NCI-H345 treated with DMSO at 0.1 percent for 48 hours (cell line): Measurements from ENCODE around the gene LMF1.
"Not testable (repeated sequence)": the region's sequence is repeated elsewhere in the genome, so short reads cannot be mapped to it uniquely, and the experiment has no call there.

Source experiments
- DNase-seq: peaks from one replicate; lab custom pipeline; 2025; ENCODE audit not compliant: unreplicated experiment; lab: John Stamatoyannopoulos, UW

LMF1 gene

DNA sequence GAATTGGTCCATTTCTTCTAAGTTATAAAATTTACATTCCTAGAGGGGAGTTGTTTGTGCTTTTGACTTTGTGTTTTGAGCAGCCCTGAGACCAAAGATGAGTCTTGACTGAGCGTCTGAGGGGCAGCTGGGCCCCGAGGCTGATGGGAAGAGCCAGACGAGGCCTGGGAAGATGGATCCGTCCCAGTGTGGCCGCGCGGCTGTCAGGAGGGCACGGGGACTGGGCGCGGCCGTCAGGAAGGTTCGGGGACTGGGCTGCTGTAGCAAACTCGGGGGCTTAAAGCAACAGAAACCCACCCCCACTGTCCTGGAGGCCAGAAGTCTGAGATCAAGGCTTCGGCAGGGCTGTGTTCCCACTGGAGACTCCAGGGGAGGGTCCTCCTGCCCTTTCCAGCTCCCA, 132.0 kb downstream of the LMF1 start:
- no peak for DNase-seq

DNA sequence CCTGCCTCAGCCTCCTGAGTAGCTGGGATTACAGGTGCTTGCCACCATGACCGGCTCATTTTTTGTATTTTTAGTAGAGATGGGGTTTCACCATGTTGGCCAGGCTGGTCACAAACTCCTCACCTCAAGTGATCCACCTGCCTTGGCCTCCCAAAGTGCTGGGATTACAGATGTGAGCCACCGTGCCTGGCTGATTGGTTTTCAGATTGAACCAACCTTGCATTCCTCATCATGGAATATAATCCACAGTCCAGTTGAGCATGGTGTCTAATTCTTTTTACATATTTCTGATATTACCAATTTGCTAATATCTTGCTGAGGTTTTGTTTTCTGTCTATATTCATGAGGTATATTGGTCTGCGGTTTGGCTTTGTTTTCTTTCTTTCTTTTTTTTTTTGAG, 134.0 kb downstream of the LMF1 start:
- not testable (repeated sequence) for DNase-seq

DNA sequence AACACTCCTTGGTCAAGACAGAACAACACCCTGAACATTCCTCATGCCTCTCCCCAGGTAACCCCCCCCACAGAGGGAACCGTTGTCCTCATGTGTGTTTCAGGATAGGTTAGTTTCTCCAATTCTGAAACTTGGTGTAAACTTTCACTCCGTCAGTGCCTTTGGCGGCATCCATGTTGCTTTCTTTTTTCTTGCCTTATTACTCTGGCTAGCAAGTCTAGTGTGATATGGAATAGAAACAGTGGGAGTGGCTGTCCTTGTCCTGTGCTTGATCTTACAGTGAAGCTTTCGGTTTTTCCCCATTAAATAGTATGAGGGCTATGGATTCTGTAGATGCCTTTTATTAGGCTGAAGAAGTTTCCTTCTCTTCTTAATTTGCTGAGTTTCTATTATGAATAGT, 134.6 kb downstream of the LMF1 start:
- no peak for DNase-seq

DNA sequence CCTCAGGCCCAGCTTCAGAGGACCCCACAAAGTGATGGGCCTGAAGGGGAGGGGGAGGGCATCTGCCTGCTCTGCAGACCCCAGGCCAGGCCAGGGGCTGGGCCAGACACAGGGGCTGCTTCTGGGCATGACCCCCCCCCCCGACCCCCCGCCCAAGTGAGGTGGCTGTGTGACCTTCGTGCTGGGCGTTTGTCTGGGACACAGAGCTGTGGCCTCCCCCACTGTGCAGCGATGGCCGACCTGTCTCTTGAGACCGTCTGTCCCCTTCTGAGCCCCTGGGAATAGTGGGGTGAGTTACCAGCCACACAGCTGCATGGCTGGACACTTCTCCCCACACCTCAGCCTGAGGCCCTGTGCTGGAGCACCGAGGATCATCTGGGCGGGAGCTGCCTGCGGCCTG, 135.4 kb downstream of the LMF1 start:
- no peak for DNase-seq

DNA sequence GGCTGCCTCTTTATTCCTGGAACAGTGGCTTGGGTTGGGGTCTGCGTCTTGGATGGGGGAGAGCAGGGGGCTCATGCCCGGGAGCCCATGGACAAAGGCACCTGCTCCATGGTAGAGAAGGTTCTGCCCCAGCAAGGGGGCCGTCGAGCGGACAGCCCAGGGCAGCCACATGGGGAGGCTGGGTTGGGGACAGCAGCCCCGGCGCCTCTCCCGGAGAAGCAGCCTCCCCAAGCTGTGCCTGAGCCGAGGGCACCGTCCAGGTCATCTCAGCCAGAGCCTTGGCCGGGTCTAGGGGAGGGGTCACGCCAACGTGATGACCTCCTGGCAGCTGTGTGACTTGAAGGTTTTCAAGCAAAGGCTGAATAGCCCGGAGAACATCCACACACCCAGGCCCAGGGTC, 137.4 kb downstream of the LMF1 start:
- no peak for DNase-seq

DNA sequence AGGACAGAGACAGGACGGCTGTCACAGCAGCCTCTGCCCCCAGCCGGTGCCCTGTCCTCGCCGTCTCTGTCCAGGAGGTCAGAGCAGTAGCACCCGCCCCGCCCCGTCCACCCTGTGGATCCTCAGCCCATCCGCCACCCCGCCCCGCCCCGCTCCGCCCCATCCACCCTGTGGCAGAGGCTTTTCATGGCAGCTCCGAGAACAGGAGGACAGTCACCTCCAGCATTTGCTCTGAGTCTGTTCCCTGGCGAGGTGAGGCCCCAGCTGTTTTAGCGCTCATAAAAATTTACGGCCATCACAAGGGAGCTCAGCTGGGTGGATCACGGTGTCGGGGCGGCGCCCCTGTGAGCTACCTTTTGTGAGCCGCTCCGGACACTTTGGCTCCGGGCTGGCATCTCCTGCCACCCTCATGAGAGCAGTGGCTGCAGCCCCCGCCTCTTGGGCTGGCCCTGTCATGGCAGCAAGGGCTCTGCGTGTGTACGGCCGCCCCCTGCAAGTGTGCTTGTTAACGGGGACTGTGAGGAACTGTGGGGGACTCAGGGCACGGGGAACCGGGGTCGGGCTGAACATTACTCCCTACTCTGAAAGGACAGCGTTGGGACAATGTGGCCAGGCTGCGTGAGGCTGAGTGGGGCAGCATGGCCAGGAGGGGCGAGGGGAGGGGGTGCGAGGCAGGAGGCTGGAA, 138.0 kb downstream of the LMF1 start:
- DNase-seq = no peak

DNA sequence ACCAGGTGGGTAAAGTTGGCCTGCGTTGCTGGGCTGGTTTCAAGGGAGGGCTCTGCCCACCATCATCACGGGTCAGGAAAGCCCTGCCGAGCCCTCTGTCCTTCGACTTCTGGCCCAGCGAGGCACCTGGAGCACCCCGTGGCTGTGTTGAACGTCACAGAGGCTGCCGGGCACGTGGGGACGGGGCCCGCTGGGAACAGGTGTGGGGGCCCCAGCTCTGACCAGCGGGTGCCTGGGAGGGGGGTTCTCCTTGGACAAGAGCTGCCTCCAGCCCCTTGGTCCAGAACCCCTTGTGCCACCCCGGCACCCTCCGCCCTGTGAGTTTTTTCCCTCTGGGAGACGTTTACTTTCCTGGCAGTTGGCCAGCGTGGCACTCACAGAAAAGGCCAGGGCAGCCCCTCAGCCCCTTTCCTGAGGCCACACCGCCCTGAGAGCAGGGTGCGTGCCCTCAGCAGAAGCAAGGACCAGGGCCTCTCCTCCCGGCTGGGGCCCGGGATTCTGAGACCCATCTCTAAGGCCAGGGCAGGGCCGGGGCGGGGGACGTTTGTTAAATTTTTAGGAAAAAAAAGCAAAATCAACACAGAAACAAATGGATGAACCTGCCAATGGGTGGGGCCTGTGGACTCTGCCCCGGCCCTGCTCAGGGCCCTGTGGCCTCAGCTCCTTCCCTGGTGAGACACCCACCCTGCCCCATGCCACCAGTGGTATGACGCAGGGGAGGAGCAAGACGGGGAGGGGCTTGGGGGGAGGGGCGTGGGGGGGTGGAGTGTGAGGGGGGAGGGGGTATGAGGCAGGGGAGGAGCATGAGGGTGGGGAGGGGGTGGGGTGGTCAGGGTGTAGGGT, 139.0 kb downstream of the LMF1 start:
- no peak for DNase-seq

DNA sequence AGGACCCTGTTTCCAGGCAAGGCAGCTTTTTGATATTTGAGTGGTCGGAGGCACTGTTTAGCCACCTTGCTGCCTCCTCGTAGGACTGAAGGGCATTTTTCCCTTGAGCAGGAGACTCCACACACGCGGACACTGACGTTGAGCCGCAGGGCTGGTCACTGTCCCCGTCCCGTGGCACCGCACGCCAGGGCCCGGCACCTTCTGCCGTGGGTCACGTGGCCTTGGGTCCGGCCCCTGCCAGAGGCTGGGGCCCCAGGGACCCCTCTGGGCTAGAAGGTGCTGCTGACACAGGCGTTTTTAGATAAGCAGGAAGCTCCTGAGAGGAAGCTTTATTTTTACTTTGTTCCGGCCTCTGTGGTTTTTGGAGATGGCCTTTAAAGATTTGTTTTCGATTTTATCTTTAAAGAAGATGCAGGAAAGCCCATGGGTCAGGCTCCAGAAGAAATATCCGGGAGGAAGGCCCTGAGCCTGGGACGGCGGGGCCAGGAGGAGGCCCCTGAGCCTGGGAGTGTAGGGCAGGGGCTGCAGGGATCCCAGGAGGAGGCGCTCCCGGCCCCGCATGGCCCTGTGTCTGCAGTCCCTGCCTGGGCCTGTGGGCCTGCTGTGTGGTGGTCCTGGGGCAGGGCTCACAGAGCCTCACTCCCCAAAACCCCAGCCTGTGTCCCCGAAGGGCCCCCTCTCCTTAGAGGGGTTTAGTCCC, 139.8 kb downstream of the LMF1 start:
- DNase-seq = no peak

DNA sequence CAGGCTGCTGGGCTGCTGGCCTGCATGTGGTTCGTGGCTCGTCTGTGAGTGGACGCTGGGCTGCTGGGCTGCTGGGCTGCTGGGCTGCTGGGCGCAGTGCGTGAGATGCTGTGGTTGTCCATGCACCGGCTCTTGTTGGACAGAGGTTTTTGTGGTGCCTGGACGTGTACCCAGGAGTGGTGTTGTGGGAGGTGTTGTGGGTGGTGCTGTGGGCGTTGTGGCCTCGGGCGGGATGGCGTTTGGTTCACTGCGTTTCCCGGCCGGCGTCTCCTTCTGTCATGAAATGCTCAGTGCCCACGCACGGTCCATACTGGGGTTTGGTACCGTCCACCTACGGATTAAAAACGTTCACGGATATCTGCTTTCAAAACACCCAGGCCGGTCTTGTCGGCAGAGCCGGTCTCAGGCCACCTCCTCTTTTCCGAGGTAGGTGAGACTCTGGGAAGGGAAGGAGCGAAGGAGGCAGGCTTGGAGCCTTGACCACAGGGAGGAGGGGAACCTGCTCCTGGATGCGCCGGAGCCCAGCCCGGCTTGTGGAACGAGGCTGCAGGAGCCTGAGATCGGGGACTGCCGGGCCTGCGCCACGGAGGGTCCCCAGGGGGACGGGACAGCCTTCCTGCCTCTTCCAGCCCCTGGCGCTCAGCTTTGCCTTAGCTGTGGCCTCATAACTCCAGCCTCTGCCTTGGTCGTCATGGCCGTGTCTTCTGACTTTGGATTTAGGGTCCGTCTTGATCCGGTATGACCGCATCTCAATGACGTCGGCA, 140.5 kb downstream of the LMF1 start:
- DNase-seq = no peak

DNA sequence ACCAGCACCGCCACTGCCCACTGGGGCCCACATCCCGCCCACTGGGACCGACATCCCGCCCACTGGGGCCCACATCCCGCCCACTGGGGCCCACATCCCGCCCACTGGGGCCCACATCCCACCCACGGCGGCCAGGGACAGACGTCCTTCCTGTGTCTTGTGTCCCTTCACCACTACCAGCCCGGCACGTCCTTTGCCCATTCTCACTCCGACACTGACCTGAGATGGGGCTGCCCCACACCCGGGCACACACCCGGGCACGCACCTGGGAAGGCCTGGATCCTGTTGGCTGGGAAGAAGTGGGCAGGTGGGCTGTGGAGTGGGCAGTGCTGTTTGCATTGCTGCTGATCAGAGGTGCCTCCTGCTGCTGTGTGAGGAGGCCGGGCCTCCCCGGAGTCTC, 141.9 kb downstream of the LMF1 start:
- no peak for DNase-seq

DNA sequence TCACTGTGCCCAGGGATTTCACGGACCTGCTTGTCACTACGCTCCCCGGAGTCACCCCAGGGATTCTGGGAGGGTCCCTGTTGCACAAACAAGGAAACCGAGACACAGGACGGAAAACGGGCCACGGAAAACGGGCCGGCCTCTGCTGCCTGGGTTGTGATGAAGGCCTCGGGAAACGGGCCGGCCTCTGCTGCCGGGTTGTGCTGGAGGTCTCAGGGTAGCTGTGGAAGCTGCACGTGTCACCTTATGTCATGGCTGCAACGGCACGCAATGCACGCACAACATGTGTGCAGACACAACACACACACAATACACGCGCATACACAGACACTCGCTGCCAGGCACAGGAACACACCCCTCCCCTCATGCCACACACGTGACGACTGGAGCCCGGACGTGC, 143.3 kb downstream of the LMF1 start:
- DNase-seq = no peak

DNA sequence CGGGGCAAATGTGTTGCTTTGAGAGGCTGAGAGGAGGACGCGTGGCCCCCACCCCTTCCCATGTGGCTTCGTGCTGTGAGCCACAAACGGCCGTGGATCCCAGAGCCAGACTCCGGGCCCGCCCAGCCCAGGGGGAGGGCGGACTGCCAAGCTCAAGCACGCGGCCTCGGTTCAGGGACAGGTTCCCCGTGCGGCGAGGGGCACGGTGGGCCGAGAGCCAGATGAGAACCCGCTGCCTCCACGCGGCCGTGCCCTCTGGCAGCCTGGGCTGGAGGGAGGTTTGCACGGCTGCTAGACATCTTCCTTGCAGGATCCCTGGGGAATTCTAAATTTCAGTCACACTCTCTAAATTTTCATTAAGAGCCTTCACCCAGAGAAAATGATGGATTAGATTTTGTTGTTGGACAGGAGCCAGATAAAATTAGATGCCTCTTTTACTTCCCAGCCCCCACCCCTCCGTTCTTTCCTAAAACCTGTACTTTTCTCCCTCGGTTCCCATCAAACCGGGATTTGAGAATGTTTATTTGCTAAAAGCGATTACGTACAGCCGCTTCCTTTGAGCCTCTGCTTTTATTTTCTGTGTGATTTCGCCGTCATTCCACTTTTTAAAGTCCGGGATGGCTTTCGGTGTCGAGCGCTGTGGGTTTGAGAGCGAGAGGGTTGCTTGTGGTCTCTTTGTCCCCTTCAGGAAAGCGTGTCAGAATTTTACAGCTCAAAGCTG, 145.3 kb downstream of the LMF1 start:
- peak; percentile 23 for DNase-seq

DNA sequence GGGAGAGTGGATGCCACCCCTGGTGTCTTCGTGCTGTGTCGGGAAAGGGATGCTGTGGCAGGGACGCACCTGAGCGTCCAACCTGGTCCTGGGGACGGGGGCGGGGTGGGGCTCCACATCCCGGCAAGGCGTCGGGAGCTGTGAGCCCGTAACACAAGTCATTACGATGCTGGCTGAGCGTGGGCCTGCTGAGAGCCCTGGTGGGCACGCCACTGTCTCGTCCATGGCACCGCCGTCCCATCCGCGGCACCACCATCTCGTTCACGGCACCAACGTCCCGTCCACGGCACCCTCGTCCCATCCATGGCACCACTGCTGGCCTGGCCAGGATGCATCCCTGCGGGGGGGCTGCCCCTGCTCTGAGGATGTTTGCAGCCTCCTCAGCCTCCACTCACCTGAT, 146.2 kb downstream of the LMF1 start:
- no peak for DNase-seq

DNA sequence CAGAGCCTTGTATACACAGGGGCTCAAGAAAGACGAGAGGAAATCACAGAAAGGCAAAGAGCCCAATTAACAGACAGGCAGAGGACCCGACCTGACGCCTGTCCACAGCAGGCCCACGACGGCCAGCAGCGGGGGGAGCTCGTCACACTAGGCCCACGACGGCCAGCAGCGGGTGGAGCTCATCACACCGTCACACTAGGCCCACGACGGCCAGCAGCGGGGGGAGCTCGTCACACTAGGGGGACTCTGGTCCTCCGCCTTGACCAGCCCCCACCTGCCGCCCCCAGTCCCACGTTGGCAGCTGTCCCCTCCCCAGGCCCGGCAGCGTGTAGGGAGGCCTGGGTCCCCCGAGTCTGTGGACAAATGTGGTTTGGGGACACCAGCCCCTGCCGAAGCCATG, 146.6 kb downstream of the LMF1 start:
- DNase-seq = no peak

DNA sequence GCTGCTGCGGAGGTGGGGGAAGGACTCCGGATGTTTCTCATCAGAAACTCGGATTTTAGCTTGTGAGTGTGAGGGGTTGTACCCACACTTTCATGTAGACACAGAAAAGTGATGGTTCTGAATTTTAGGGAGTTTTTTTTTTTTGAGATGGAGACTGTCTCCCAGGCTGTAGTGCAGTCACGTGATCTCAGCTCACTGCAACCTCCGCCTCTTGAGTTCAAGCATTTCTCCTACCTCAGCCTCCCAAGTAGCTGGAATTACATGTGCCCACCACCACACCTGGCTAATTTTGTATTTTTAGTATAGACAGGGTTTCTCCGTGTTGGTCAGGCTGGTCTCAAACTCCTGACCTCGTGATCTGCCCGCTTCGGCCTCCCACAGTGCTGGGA, 147.9 kb downstream of the LMF1 start:
- no peak for DNase-seq

DNA sequence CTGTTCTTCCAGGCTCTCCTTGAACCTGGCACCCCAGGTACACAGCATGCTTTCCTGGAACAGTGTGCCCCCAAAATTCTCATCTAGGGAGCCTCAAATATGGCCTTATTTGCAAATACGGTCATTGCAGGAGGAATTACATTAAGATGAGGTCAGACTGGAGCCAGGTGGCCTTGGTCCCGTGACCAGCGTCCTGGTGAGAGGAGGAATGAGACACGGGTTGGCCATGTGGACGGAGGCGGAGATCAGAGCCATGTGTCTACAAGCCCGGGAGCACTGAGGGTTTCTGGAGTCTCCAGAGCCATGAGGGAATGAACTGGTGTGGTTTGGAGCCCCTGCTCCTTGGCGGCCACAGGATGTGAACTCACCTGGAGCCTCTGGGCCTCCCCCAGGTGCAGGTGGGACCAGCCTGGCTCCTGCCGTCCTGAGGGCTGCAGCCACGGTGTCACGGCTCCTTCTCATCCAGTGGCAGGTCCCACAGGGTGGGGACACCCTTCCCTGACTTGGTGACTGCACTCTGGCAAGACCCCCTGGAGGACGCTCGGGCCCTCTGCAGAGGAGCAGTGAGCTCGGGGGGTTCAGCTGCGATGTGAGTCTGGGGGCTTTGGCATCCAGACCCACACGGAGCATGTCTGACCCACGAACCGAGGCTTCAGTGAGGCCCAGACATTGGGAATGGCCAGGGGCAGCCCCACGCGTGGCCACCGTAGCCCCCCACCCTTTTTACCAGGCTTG, 148.4 kb downstream of the LMF1 start:
- DNase-seq = no peak

DNA sequence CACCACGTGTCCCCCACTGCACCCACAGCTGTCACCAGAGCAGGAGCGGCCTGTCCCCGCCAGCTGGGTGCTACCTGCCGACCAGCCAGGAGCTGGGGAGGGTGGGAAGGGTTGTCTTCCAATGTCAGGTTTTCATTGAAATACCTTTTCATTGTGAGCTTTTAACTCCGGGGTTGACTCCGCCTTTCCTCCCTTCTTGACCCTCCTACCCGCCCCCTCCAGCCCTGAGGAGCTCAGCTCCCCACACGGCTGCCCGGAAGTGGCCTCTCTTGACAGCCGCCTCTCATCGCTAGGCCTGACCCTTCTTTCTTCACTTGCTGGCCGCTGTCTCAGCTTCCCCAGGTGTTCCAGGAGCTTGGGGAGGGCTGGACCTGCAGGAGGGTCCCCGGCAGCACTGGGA, 149.0 kb downstream of the LMF1 start:
- no peak for DNase-seq

DNA sequence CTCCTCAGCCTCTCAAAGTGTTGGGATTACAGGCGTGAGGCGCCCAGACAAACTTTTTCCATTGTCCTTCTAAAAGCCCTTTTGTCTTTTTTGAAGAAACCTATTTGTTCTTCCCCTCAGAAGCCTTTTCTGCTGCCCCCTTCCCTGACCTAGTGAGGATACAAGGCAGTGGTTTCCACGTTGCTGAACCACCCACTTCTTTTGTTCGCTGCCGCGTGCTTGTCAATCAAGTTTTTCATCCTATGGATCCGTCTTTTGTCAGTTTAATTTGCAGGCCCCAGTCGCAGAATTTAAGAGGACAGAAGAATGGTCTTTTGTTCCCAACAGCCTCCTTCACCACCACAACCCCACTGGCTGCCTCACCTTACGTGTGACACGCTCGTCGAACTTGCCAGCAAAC, 150.0 kb downstream of the LMF1 start:
- peak; percentile 14 for DNase-seq

DNA sequence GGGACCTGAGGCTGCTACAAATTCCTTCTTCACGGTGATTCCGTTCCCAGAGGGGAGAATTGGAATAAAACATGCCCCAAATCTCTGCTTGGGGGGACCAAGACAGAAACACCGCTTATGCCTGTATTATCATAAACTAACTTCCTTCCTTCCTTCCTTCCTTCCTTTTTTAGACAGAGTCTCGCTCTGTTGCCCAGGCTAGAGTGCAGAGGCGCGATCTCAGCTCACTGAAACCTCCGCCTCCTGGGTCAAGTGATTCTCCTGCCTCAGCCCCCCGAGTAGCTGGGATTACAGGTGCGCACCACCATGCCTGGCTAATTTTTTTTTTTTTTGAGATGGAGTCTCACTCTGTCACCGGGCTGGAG, 150.8 kb downstream of the LMF1 start:
- DNase-seq = not testable (repeated sequence)
